Endothelial cell of umbilical vein (primary cell): ENCODE measurements around the gene DRAM1. TPM values are rescaled to one million over a fixed set of nuclear protein-coding genes. Genes with fewer than 3 reads are reported as not detected.

Source experiments
- BruUV-seq: library from RNA; stranded (reverse); fragments of 400-500 nt; replicated peaks from 2 replicates; lab custom pipeline; 2021; lab: Mats Ljungman, UMichigan
- CTCF ChIA-PET: fragments of 300-600, 350-600 bp; sonication (Branson Sonifier 250); formaldehyde crosslinking; loops from one replicate; lab custom pipeline; 2021; ENCODE audit warnings: antibody characterized with exemption, inconsistent platforms; lab: Charles Lee
- POLR2A ChIA-PET: fragments of 300-600, 350-600 bp; sonication (Branson Sonifier 250); formaldehyde crosslinking; loops from one replicate; lab custom pipeline; 2021; ENCODE audit warnings: antibody characterized with exemption, inconsistent platforms; lab: Charles Lee
- DNase-seq: peaks from one replicate; pipeline ENCODE4 v3.0.0-alpha.2; 2011; ENCODE audit warnings: low read depth, low spot score
- FAIRE-seq: peaks from 2 replicates; lab custom pipeline; 2011; peaks lifted over from hg19 to GRCh38; lab: Jason Lieb, UNC
- H2AFZ ChIP-seq: 2 replicates; pipeline ENCODE4 v1.6.0; 2012; ENCODE audit warnings: low read depth, low read length, control low read depth, inconsistent platforms
- H3K27ac ChIP-seq: 2 replicates; pipeline ENCODE4 v1.5.1; 2011; ENCODE audit warnings: low read depth, mild to moderate bottlenecking, control low read depth, low read length, moderate library complexity; ENCODE audit not compliant: insufficient read depth
- H3K27me3 ChIP-seq, 2 experiments: 2 replicates each; pipeline versions ENCODE4 v1.6.0 to v1.6.1; 2011; ENCODE audit warnings: low read length in 2 of 2, mixed read lengths in 1 of 2; ENCODE audit not compliant: control insufficient read depth in 2 of 2, insufficient read depth in 2 of 2
- H3K36me3 ChIP-seq, 2 experiments: 2 replicates in 1 of 2; 3 replicates in 1 of 2; pipeline ENCODE4 v1.5.1; 2011; ENCODE audit warnings: low read length in 2 of 2, mild to moderate bottlenecking in 1 of 2, moderate library complexity in 1 of 2; ENCODE audit not compliant: control insufficient read depth in 2 of 2, insufficient read depth in 2 of 2; ENCODE audit errors: extremely low read depth in 1 of 2
- H3K4me1 ChIP-seq: 3 replicates; pipeline ENCODE4 v1.5.1; 2011; ENCODE audit warnings: mild to moderate bottlenecking, low read length; ENCODE audit not compliant: control insufficient read depth, insufficient read depth; ENCODE audit errors: extremely low read depth
- H3K4me2 ChIP-seq: 2 replicates; pipeline ENCODE4 v1.6.1; 2011; ENCODE audit warnings: low read length, control low read depth, mixed read lengths; ENCODE audit not compliant: insufficient read depth
- H3K4me3 ChIP-seq, 3 experiments: fragments of 200-600 bp in 1 of 3; sonication (generic), shearing (Covaris generic) in 1 of 3; replicated peaks in 1 of 3; 2 replicates each; pipeline ENCODE4 v1.5.1; 2011 to 2016; ENCODE audit warnings: control low read depth in 3 of 3, low read length in 3 of 3, mild to moderate bottlenecking in 2 of 3, inconsistent platforms in 1 of 3, low read depth in 1 of 3, moderate library complexity in 1 of 3; ENCODE audit not compliant: insufficient read depth in 1 of 3
- H3K79me2 ChIP-seq: 2 replicates; pipeline ENCODE4 v1.6.0; 2012; ENCODE audit warnings: low read length, inconsistent platforms; ENCODE audit not compliant: control insufficient read depth, insufficient read depth
- H3K9ac ChIP-seq: replicated peaks from 2 replicates; pipeline ENCODE3; 2011; ENCODE audit warnings: low read length, control low read depth; ENCODE audit not compliant: insufficient read depth; ENCODE audit errors: extremely low read depth
- H3K9me1 ChIP-seq: replicated peaks from 3 replicates; pipeline ENCODE4 v1.6.0; 2011; ENCODE audit warnings: mild to moderate bottlenecking, low read length; ENCODE audit not compliant: control insufficient read depth, insufficient read depth; ENCODE audit errors: extremely low read depth
- H3K9me3 ChIP-seq: replicated peaks from 2 replicates; pipeline ENCODE4 v1.5.1; 2012; ENCODE audit warnings: low read length, inconsistent platforms; ENCODE audit not compliant: control insufficient read depth, insufficient read depth
- H4K20me1 ChIP-seq: replicated peaks from 2 replicates; pipeline ENCODE3; 2011; ENCODE audit warnings: mild to moderate bottlenecking, low read length; ENCODE audit not compliant: control insufficient read depth, insufficient read depth; ENCODE audit errors: extremely low read depth
- EZH2 ChIP-seq: IDR thresholded peaks from 2 replicates; pipeline ENCODE4 v1.6.1; 2012; ENCODE audit warnings: borderline replicate concordance, low read depth, mild to moderate bottlenecking, moderate library complexity, low read length, inconsistent platforms; ENCODE audit not compliant: severe bottlenecking
- FOS ChIP-seq: IDR thresholded peaks from 2 replicates; pipeline ENCODE4 v1.6.1; 2011; ENCODE audit warnings: mild to moderate bottlenecking, low read length, moderate library complexity, borderline replicate concordance; ENCODE audit not compliant: insufficient read depth
- GATA2 ChIP-seq: IDR thresholded peaks from 2 replicates; pipeline ENCODE4 v1.7.0; 2011; ENCODE audit warnings: low read depth, mild to moderate bottlenecking, moderate library complexity, mixed read lengths, low read length; ENCODE audit not compliant: insufficient read length, insufficient read depth
- JUN ChIP-seq: IDR thresholded peaks from 2 replicates; pipeline ENCODE4 v1.6.1; 2011; ENCODE audit warnings: borderline replicate concordance, low read depth; ENCODE audit not compliant: insufficient read length, insufficient read depth
- MYC ChIP-seq: IDR thresholded peaks from one replicate; pipeline ENCODE4 v1.6.1; 2011; ENCODE audit warnings: mild to moderate bottlenecking, low read depth, low read length
- POLR2A ChIP-seq: IDR thresholded peaks from 2 replicates; pipeline ENCODE4 v1.6.1; 2012; ENCODE audit warnings: low read depth, mild to moderate bottlenecking, control low read depth, low read length
- POLR2AphosphoS5 ChIP-seq: IDR thresholded peaks from 2 replicates; pipeline ENCODE4 v1.6.1; 2012; ENCODE audit warnings: low read depth, mild to moderate bottlenecking, control low read depth, low read length, moderate library complexity; ENCODE audit not compliant: insufficient read depth
- dilution Hi-C: fragments of 300-500 bp; cut with MboI; formaldehyde crosslinking; loops from one replicate; pipeline ENCODE4 v1.15.0; 2019; ENCODE audit warnings: low sequenced_read_pairs; ENCODE audit not compliant: extremely low pct_ligation_motif_present
- intact Hi-C: fragments of 100-400 bp; cut with micrococcal nuclease; formaldehyde crosslinking; loops from one replicate; pipeline ENCODE4 v1.10.0; 2022
- polyA plus RNA-seq, 4 experiments: library from polyadenylated mRNA; depleted of rRNA in 3 of 4; stranded (reverse) in 3 of 4; unstranded in 1 of 4; fragments of >200 nt; gene quantifications; 2 replicates each; pipeline versions ENCODE4 v1.2.1 to v1.2.3, GENCODE V29; 2011 to 2012; ENCODE audit warnings: missing spikeins in 1 of 4
- total RNA-seq: library from RNA; stranded (reverse); gene quantifications from 2 replicates; pipeline ENCODE4 v1.2.3, GENCODE V29; 2021
- TF ChIP-seq, protein P1 (sequence below), 2 donors: IDR thresholded peaks; 1 replicate in 1 of 2; 2 replicates in 1 of 2; pipeline ENCODE4 v1.5.1; 2011; ENCODE audit warnings: low read length in 2 of 2, mild to moderate bottlenecking in 2 of 2, moderate library complexity in 2 of 2, control low read depth in 1 of 2, inconsistent platforms in 1 of 2, low read depth in 1 of 2; ENCODE audit not compliant: insufficient read depth in 1 of 2; ENCODE audit errors: extremely low read depth in 1 of 2
- TF ChIP-seq, protein P2 (sequence below): IDR thresholded peaks from 2 replicates; pipeline ENCODE4 v1.6.1; 2011; ENCODE audit not compliant: insufficient read depth, insufficient read length

Gene DRAM1
- total and polyA plus RNA-seq, 2 donors (not counting 3 experiments of a cell fraction or from before 2014, with no cell fraction given): 24.6 to 46.3 TPM

DNA sequence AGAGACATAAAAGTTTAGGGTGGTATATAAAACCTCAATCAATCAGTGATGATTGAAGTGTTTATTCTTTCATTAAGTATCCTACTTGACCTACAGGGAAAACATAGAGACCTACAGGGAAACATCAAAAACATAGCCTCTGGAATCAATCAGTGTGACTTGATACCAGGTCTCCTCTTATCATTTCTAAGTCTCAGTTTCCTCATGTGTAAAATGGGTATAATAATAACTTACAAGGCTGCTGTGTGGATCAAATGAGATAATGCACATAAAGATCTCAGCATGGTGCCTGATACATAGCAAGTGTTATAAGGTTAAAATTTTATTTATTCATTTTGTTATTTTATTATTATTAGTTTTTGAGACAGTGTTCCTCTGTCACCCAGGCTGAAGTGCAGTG lies 24.4 kb upstream of the DRAM1 start:
- H3K4me2 ChIP-seq: no peak overlapping the region

More for the DNA sequence above, 24.4 kb upstream of the DRAM1 start:
- no peak overlapping the region for H3K9ac ChIP-seq
- H3K36me3 ChIP-seq: no peaks in the 10 kb centered on the region
- no peaks in the 10 kb centered on the region for H4K20me1 ChIP-seq
- no peaks in the 10 kb centered on the region for H3K27me3 ChIP-seq
- DNase-seq (no peak), FAIRE-seq (no peak)
- no peaks in the 10 kb centered on the region for H3K4me1 ChIP-seq
- H3K9me1 ChIP-seq: no peaks in the 10 kb centered on the region
- H2AFZ ChIP-seq: no peak overlapping the region
- ChIA-PET POLR2A (interaction anchor here (0.8 kb wide), 1 partner anchor 297 kb away, joined by 3 read pairs; no protein-coding TSS in a partner anchor), CTCF (interaction anchor here (0.8 kb wide), 1 partner anchor 79 kb away, joined by 5 read pairs; no protein-coding TSS in a partner anchor)
- dilution Hi-C loops (no loop called here), intact Hi-C loops (no loop called here)
- no peak overlapping the region for H3K4me3 ChIP-seq
- no peak for TF ChIP-seq POLR2AphosphoS5
- no peak for TF ChIP-seq EZH2
- no peak for TF ChIP-seq MYC
- TF ChIP-seq GATA2: no peak
- TF ChIP-seq, protein P1, sequence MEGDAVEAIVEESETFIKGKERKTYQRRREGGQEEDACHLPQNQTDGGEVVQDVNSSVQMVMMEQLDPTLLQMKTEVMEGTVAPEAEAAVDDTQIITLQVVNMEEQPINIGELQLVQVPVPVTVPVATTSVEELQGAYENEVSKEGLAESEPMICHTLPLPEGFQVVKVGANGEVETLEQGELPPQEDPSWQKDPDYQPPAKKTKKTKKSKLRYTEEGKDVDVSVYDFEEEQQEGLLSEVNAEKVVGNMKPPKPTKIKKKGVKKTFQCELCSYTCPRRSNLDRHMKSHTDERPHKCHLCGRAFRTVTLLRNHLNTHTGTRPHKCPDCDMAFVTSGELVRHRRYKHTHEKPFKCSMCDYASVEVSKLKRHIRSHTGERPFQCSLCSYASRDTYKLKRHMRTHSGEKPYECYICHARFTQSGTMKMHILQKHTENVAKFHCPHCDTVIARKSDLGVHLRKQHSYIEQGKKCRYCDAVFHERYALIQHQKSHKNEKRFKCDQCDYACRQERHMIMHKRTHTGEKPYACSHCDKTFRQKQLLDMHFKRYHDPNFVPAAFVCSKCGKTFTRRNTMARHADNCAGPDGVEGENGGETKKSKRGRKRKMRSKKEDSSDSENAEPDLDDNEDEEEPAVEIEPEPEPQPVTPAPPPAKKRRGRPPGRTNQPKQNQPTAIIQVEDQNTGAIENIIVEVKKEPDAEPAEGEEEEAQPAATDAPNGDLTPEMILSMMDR (IDR thresholded peaks at IDR 0.05; ENCODE audit: extremely low read depth in 1 of 2, insufficient read depth in 1 of 2, low read depth in 1 of 2, low read length in 2 of 2): no peak
- TF ChIP-seq FOS: no peak
- TF ChIP-seq JUN: no peak
- TF ChIP-seq POLR2A: no peak
- TF ChIP-seq, protein P2, sequence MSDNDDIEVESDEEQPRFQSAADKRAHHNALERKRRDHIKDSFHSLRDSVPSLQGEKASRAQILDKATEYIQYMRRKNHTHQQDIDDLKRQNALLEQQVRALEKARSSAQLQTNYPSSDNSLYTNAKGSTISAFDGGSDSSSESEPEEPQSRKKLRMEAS: no peak
- H3K9me3 ChIP-seq: no peaks in the 10 kb centered on the region
- no peaks in the 10 kb centered on the region for H3K79me2 ChIP-seq
- BruUV-seq: no TSS peak
- H3K27ac ChIP-seq: no peak overlapping the region
